Left ventricle myocardium superior (tissue), 1 donor: Measurements from ENCODE around the gene RILPL1. TPM values are rescaled to one million over a fixed set of nuclear protein-coding genes. Genes with fewer than 3 reads are reported as not detected.
"Not testable (repeated sequence)": the region's sequence is repeated elsewhere in the genome, so short reads cannot be mapped to it uniquely, and the experiment has no call there.

ENCODE experiments used
- ATAC-seq: fragments of 200-7000 bp; cut with Tn5 transposase; one replicate; pipeline ENCODE4 v1.9.1; 2020; ENCODE audit warnings: mild to moderate bottlenecking, moderate library complexity
- DNase-seq: peaks from one replicate; pipeline ENCODE4 v3.0.0-alpha.2; 2020
- intact Hi-C: fragments of 100-400 bp; cut with micrococcal nuclease; formaldehyde crosslinking; loops from one replicate; pipeline ENCODE4 v1.11.0; 2022
- total RNA-seq: library from RNA; stranded (reverse); fragmentation: NEBNext Ultra II Directional; extraction: Animal tissue kit (Norgen Biotek cat#: 25700); gene quantifications from one replicate; pipeline ENCODE4 v1.2.1, GENCODE V29; 2021
- donor health status: DM: no; HTN: yes; CAD: no; lungs with severe emphysema.

RILPL1 gene
- total RNA-seq, 1 donor from 2014 or later, result 116 TPM

DNA sequence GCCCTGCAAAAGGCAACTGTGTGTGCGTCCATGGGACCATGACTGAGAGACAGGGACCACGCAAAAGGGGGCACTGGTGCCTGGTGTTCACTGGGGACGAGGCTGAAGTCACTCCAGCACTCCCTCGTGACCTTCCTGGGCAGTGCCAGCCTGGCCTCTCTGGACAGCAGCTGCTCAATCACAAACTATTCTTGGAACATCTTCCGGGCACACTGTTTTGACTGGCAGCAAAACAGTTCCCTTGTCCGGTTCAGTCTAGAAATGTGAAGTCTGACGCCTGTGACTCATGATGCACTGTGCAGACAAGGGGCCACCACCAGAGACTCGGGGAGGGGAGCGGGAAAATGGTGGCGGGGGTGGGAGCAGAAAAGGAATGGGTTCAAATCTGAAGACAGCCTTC is 54.8 kb downstream of the RILPL1 start:
- intact Hi-C loops, result no loop called here
- DNase-seq (peak; percentile 81), ATAC-seq (peak; percentile 84)

DNA sequence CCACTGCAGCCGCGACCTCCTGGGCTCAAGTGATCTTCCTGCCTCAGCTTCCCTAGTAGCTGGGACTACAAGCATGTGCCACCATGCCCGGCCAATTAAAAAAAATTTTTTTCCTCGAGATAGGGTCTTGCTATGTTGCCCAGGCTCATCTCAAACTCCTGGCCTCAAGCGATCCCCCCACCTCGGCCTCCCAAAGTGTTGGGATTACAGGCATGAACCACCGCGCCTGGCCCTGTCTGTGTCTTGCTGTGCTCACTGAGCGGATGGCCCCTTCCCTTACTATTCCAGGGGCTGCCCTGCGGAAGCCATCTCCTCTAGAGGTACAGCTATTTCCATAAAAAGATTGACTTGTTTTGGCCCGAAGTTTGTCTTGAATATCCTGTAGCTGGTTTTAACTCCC is 55.5 kb downstream of the RILPL1 start:
- intact Hi-C loops, result no loop called here
- ATAC-seq (no peak), DNase-seq (no peak)

GRCh38 chr12:123475246-123475703 is 58.2 kb downstream of the RILPL1 start:
- no peak for DNase-seq
- ATAC-seq, result no peak
- intact Hi-C loops, result no loop called here

GRCh38 chr12:123474485-123475245 is 58.9 kb downstream of the RILPL1 start:
- DNase-seq, result peak; percentile 72
- intact Hi-C loops, result no loop called here

DNA sequence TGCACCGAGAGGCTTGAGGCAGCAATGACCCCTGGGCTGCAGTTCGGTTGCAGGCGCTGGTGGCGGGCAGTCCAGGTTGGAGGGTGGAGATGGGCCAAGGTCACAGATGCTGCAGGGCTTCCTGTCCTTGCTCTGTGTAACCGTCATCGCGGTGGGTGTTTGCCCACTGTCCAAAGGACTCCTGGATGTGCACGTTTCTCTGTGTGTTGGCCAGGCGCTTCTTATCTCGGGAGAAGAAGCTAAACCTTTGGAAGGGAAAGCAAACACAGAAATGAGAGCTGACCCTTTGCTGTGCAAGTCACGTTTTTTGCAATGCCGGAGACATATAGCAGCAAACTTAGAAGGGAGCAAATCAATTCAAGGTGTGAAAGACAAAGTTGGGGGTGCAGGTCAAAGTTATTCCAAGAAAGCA is 61.1 kb downstream of the RILPL1 start:
- intact Hi-C loops, result no loop called here
- no peak for DNase-seq
- ATAC-seq, result no peak

More at GRCh38 chr12:123474485-123475245, 58.9 kb downstream of the RILPL1 start:
- ATAC-seq, result peak; percentile 62

GRCh38 chr12:123471374-123472068 is 62.0 kb downstream of the RILPL1 start:
- intact Hi-C loops, result no loop called here
- peak; percentile 65 for DNase-seq
- ATAC-seq, result peak; percentile 85

GRCh38 chr12:123469978-123470377 is 63.5 kb downstream of the RILPL1 start:
- ATAC-seq (no peak), DNase-seq (no peak)
- intact Hi-C loops, result no loop called here

DNA sequence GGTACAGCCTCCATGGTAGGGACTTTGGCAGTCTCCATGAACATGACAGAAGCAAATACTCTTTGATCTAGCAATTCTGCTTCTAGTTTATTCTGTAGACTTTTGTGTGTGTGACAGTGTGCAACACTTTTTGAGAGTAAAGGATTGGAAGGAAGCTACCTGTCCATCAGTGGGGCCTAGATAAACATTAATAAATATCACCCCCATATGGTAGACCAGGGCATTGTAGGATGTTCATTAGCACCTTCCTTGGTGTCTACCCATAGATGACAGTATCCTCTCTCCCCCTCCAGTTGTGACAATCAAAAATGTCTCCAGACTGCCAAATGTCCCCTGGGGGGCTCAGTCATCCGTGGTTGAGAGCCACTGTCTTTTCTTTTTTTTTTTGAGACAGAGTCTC is 64.7 kb downstream of the RILPL1 start:
- intact Hi-C loops, result no loop called here
- DNase-seq (no peak), ATAC-seq (no peak)

DNA sequence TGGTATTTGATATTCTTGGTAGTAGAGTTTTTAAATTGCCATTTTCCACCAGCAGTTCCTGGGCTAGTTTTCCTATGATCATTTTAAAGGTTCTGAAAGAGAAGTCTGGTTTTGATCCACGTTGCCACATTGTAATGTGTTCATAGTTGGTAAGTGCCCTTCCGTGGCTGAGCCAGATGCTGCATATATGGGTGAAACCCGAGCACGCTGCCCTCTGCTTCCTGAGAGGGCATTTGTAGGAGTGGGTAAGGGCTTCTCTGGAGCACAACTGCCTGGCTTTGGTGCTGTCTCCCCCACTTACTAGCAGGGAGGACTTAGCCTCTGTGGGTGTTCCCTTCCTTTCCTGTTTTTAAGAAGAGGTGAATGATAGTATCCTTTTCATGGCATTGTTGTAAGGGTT is 68.4 kb downstream of the RILPL1 start:
- DNase-seq (no peak), ATAC-seq (peak; percentile 74)
- intact Hi-C loops, result no loop called here

DNA sequence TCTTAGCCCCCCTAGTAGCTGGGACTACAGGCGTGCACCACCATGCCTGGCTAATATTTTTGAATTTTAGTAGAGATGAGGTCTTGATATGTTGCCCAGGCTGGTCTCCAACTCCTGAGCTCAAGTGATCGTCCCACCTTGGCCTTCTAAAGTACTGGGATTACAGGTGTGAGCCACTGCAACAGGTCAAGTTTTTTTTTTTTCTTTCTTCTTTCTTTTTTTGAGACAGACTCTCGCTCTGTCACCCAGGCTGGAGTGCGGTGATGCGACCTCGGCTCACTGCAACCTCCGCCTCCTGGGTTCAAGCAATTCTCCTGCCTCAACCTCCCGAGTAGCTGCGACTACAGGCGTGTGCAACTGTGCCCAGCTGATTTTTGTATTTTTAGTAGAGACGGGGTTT is 70.3 kb downstream of the RILPL1 start:
- DNase-seq, intact Hi-C loops, ATAC-seq: not testable (repeated sequence)

DNA sequence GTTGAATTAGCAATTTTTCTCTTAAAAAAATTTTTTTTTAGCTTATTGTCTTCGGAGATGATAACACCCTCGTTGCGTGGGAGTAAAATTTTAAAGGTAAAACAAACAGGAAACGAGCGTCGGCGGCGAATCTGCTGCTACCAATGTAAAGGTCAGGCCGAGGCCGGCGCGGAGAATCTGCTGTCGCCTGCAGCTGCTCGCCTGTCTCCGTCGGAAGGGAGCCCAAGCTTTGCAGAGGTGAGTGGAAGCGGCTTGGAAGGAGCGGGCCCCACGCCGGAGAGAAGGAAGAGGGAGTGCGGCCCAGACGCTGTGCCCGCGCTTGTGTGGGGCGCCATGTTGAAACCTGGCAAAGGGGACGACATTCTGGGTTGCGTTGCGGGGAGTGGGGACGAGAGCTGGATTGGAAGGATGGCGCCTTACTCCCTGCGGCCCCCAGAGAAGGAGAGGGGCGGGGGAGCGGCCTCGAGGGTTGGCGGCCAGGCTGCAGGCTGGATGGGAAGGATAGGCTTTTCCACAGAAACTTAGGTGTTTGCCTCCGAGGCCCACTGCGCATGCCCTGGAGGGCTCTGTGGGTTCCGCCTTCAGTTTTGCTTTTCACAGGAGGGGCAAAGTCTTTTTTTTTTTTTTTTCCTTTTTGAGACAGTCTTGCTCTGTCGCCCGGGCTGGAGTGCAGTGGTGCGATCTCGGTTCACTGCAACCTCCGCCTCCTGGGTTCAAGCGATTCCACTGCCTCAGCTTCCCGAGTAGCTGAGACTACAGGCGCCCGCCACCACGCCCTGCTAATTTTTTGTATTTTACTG is 75.3 kb downstream of the RILPL1 start, which contains the start of gene SNRNP35:
SNRNP35 (plus strand) TSS at position 160 of the 800 bp plus-strand sequence. CDS start 7,402 bp downstream, outside the sequence.
- peak; percentile 89 for DNase-seq
- intact Hi-C loops, result no loop called here
- peak; percentile 89 for ATAC-seq

- no peak for ATAC-seq
- intact Hi-C loops, result no loop called here
Observed at GRCh38 chr12:123453165-123453564, 80.4 kb downstream of the RILPL1 start.

DNA sequence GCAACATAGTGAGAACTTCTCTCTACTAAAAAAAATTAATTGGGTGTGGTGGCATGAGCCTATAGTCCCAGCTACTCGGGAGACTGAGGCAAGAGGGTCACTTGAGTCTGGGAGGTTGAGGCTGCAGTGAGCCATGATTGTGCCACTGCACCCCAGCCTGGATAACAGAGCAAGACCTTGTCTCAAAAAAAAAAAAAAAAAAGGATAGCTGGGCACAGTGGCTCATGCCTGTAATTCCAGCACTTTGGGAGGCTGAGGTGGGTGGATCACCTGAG is 81.3 kb downstream of the RILPL1 start:
- intact Hi-C loops, DNase-seq, ATAC-seq: not testable (repeated sequence)

More at GRCh38 chr12:123453165-123453564, 80.4 kb downstream of the RILPL1 start:
- DNase-seq, result no peak

GRCh38 chr12:123450636-123451035 is 82.9 kb downstream of the RILPL1 start:
- DNase-seq (no peak), ATAC-seq (no peak)
- intact Hi-C loops, result no loop called here

- ATAC-seq, result no peak
- no peak for DNase-seq
- intact Hi-C loops, result no loop called here
Observed at GRCh38 chr12:123449856-123450255, 83.7 kb downstream of the RILPL1 start.

GRCh38 chr12:123449249-123449733 is 84.2 kb downstream of the RILPL1 start:
- intact Hi-C loops, result no loop called here
- ATAC-seq (no peak), DNase-seq (no peak)

DNA sequence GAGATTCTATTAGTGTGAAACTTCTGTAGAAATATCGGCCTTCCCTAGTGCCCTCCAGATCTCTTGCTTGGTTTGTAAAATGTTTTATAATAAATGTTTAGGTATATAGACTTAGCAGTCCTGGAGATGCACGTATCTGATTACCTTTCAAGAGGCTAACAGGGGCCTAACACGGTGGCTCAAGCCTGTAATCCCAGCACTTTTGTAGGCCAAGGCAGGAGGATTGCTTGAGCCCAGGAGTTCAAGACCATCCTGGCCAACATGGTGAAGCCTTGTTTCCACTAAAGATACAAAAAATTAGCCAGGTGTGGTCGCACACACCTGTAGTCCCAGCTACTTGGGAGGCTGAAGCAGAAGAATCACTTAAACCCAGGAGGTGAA is 87.2 kb downstream of the RILPL1 start:
- intact Hi-C loops, result no loop called here

GRCh38 chr12:123445388-123446332 is 87.9 kb downstream of the RILPL1 start:
- intact Hi-C loops, result no loop called here
- DNase-seq, result peak; percentile 40
- ATAC-seq, result peak; percentile 69

More for the DNA sequence above, 87.2 kb downstream of the RILPL1 start:
- ATAC-seq (no peak), DNase-seq (no peak)
